DOHH2 (cell line): ENCODE measurements around the gene ITGB1BP2.
"Not testable (repeated sequence)": the region's sequence is repeated elsewhere in the genome, so short reads cannot be mapped to it uniquely, and the experiment has no call there.

ENCODE experiments used
- CTCF ChIP-seq: fragments of 200-600 bp; sonication (generic); IDR thresholded peaks from one replicate; pipeline ENCODE4 v1.5.1; 2014; ENCODE audit warnings: antibody characterized with exemption, mild to moderate bottlenecking, low read depth, low read length; ENCODE audit not compliant: poor library complexity, severe bottlenecking
- EZH2phosphoT487 ChIP-seq: fragments of 200-600 bp; sonication (generic); IDR thresholded peaks from 2 replicates; pipeline ENCODE4 v1.6.1; 2017; ENCODE audit warnings: borderline replicate concordance, mild to moderate bottlenecking, antibody characterized with exemption, low read length, moderate library complexity, mixed read lengths

DNA sequence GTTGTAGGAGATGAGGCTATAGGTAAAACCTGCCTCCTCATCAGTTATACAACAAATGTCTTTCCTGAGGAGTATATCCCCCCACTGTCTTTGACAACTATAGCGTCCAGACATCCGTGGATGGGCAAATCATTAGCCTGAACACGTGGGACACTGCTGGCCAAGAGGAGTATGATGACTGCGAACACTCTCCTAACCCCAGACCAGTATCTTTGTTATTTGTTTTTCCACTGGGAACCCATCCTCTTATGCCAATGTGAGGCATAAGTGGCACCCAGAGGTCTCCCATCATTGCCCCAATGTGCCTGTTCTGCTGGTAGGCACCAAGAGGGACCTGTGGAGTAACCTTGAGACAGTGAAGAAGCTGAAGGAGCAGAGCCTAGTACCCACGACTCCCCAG lies 50.9 kb downstream of the ITGB1BP2 start:
- TF ChIP-seq CTCF, EZH2phosphoT487: not testable (repeated sequence)
